ENCODE measurements around the gene MAPK1IP1L. TPM values are rescaled to one million over a fixed set of nuclear protein-coding genes. Genes with fewer than 3 reads are reported as not detected.

The MAPK1IP1L gene
- total RNA-seq, 2 donors from 2014 or later = 57.0 to 113 TPM

DNA sequence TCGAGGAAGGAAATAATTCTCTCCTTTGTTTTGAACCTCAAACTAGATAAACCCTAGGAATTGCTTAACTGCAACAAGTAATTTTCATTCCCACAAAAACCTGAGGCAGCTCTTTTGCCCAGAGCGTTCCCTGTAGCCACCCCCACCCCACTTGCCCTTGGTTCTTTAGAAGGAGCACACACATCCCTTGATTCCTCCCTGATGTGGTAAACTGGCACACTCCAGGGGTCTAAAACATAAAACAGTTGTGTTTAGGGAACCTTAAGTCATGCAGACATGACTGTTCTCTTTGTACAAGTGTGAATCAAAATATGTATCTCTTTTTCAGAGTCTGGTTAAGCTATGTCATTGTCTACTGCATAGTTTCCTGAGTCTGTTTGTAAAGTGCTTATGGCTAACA lies 14.0 kb downstream of the MAPK1IP1L start:
- no peak for TF ChIP-seq CTCF (IDR thresholded peaks at IDR 0.05)
- no peak for ATAC-seq (ENCODE audit: insufficient number of reproducible peaks, low FRiP score, low read depth)
- peak overlapping the region; percentile 48 to 75 for H3K27ac ChIP-seq
- peaks cover 11% of the 10 kb centered on the region for H3K36me3 ChIP-seq
- H3K27me3 ChIP-seq (replicated peaks; ENCODE audit: insufficient read depth) = no peaks in the 10 kb centered on the region
- DNase-seq (ENCODE audit: low spot score) = no peak
- H3K9me3 ChIP-seq = no peaks in the 10 kb centered on the region
- peaks cover 36 to 52% of the 10 kb centered on the region in 2 donors for H3K4me1 ChIP-seq (ENCODE audit: control insufficient read depth in 1 of 2, low read depth in 2 of 2)
- no peak overlapping the region for H3K4me3 ChIP-seq

- no peak overlapping the region for H3K4me3 ChIP-seq
- H3K4me1 ChIP-seq (ENCODE audit: control insufficient read depth in 1 of 2, low read depth in 2 of 2) = peaks cover 36 to 54% of the 10 kb centered on the region in 2 donors
- no peak for ATAC-seq (ENCODE audit: insufficient number of reproducible peaks, low FRiP score, low read depth)
- TF ChIP-seq CTCF (IDR thresholded peaks at IDR 0.05) = no peak
- H3K9me3 ChIP-seq = no peaks in the 10 kb centered on the region
- H3K27me3 ChIP-seq (replicated peaks; ENCODE audit: insufficient read depth) = no peaks in the 10 kb centered on the region
- peaks cover 11% of the 10 kb centered on the region for H3K36me3 ChIP-seq
- DNase-seq (ENCODE audit: low spot score) = no peak
- peak overlapping the region in 1 of 2 donors; percentile 75 for H3K27ac ChIP-seq
Observed at GRCh38 chr14:55066223-55066622, 14.8 kb downstream of the MAPK1IP1L start.

DNA sequence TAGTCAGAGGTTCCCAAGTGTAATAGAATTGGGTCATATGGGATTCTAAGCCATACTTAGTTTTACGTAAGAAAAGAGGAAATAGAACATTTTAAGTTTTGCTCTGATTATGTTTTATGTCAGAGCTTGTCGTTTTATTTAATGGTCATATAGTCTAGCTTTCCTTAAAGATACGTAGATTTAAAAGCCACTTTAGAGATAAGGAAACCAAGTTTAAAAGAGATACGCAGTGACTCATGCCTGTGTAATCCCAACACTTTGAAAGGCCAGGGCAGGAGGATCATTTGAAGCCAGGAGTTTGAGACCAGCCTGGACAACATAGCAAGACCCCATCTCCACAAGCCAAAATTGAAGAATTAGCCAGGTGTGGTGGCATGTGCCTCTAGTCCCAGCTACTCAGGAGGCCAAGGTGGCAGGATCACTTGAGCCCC lies 19.5 kb downstream of the MAPK1IP1L start:
- Histone ChIP-seq H3K27ac (peak overlapping the region; percentile 71 to 78), H3K36me3 (no peaks in the 10 kb centered on the region), H3K9me3 (no peaks in the 10 kb centered on the region), H3K4me3 (no peak overlapping the region), H3K4me1 (ENCODE audit: control insufficient read depth in 1 of 2, low read depth in 2 of 2) (peaks cover 16 to 29% of the 10 kb centered on the region in 2 donors), H3K27me3 (replicated peaks; ENCODE audit: insufficient read depth) (no peaks in the 10 kb centered on the region)
- ATAC-seq (ENCODE audit: insufficient number of reproducible peaks, low FRiP score, low read depth) (no peak), DNase-seq (ENCODE audit: low spot score) (no peak)
- no peak for TF ChIP-seq CTCF (IDR thresholded peaks at IDR 0.05)

- Histone ChIP-seq H3K27ac (peak overlapping the region; percentile 71 to 78), H3K4me1 (ENCODE audit: control insufficient read depth in 1 of 2, low read depth in 2 of 2) (peaks cover 16 to 25% of the 10 kb centered on the region in 2 donors), H3K4me3 (peak overlapping the region; percentile 58), H3K9me3 (no peaks in the 10 kb centered on the region), H3K27me3 (replicated peaks; ENCODE audit: insufficient read depth) (no peaks in the 10 kb centered on the region), H3K36me3 (no peaks in the 10 kb centered on the region)
- DNase-seq (ENCODE audit: low spot score) = peak; percentile 22
- ATAC-seq (ENCODE audit: insufficient number of reproducible peaks, low FRiP score, low read depth) = peak; percentile 96
- TF ChIP-seq CTCF (IDR thresholded peaks at IDR 0.05) = no peak
Observed at GRCh38 chr14:55071870-55072640, 20.6 kb downstream of the MAPK1IP1L start.

DNA sequence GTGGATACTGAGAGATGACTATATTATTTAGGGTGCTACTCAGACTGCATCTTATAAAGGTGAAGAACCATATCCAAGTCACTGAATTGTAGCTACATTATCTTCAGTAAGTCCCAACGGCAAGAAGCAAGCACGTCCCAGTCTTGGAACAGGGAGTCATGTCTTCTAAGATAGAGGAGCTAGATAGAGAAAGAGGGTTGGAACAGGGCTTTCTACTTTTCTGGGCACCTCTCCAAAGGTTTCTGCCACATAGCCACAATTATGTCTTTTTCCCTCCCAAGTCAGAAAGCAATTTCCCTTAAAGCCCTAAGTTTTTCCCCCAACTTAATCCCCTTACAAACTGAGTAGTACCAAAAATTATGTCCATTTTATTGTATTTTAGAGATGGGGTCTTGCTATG lies 22.4 kb downstream of the MAPK1IP1L start:
- Histone ChIP-seq H3K4me1 (ENCODE audit: control insufficient read depth in 1 of 2, low read depth in 2 of 2) (peaks cover 16 to 25% of the 10 kb centered on the region in 2 donors), H3K4me3 (no peak overlapping the region), H3K36me3 (no peaks in the 10 kb centered on the region), H3K27ac (no peak overlapping the region), H3K9me3 (no peaks in the 10 kb centered on the region), H3K27me3 (replicated peaks; ENCODE audit: insufficient read depth) (no peaks in the 10 kb centered on the region)
- DNase-seq (ENCODE audit: low spot score) = no peak
- TF ChIP-seq CTCF (IDR thresholded peaks at IDR 0.05) = no peak
- no peak for ATAC-seq (ENCODE audit: insufficient number of reproducible peaks, low FRiP score, low read depth)

All from thoracic aorta (tissue), 2 donors.